Colonic mucosa (tissue), 4 donors: ENCODE measurements around the gene MYOCOS. TPM values are rescaled to one million over a fixed set of nuclear protein-coding genes. Genes with fewer than 3 reads are reported as not detected.

Experiments
- DNase-seq: peaks from one replicate; pipeline ENCODE4 v3.0.0-alpha.2; 2020
- H3K27ac ChIP-seq: fragments of 200-600 bp; one replicate; pipeline ENCODE4 v1.8.0; 2021
- H3K27me3 ChIP-seq: fragments of 200-600 bp; one replicate; pipeline ENCODE4 v1.8.0; 2021
- H3K36me3 ChIP-seq: fragments of 200-600 bp; one replicate; pipeline ENCODE4 v1.8.0; 2021
- H3K4me1 ChIP-seq: fragments of 200-600 bp; one replicate; pipeline ENCODE4 v1.8.0; 2021; ENCODE audit warnings: mild to moderate bottlenecking
- H3K4me3 ChIP-seq: fragments of 200-600 bp; one replicate; pipeline ENCODE4 v1.8.0; 2021
- H3K9ac ChIP-seq, 2 donors: one replicate each; pipeline ENCODE4 v1.7.0; 2013; ENCODE audit warnings: control low read depth in 2 of 2, low read depth in 2 of 2, low read length in 2 of 2
- H3K9me3 ChIP-seq: fragments of 200-600 bp; one replicate; pipeline ENCODE4 v1.8.0; 2021
- intact Hi-C: fragments of 100-400 bp; cut with DNase I; formaldehyde crosslinking; loops from one replicate; pipeline ENCODE4 v1.14.1; 2022
- total RNA-seq, 2 donors: library from RNA; stranded (reverse); fragmentation: NEBNext Ultra II Directional in 1 of 2; extraction: Animal tissue kit (Norgen Biotek cat#: 25700) in 1 of 2; gene quantifications; one replicate each; pipeline ENCODE4 v1.2.1, GENCODE V29; 2021
- TF ChIP-seq, protein P1 (sequence below): fragments of 200-600 bp; IDR thresholded peaks from one replicate; pipeline ENCODE4 v1.8.0; 2022; ENCODE audit warnings: antibody characterized with exemption, mild to moderate bottlenecking
- donor health status: healthy.
- donor health status: DM: no; HTN: no; CAD: no.
- donor health status: DM: no; HTN: no; CAD: no.

Gene MYOCOS
- total RNA-seq, 2 donors from 2014 or later, result not detected

DNA sequence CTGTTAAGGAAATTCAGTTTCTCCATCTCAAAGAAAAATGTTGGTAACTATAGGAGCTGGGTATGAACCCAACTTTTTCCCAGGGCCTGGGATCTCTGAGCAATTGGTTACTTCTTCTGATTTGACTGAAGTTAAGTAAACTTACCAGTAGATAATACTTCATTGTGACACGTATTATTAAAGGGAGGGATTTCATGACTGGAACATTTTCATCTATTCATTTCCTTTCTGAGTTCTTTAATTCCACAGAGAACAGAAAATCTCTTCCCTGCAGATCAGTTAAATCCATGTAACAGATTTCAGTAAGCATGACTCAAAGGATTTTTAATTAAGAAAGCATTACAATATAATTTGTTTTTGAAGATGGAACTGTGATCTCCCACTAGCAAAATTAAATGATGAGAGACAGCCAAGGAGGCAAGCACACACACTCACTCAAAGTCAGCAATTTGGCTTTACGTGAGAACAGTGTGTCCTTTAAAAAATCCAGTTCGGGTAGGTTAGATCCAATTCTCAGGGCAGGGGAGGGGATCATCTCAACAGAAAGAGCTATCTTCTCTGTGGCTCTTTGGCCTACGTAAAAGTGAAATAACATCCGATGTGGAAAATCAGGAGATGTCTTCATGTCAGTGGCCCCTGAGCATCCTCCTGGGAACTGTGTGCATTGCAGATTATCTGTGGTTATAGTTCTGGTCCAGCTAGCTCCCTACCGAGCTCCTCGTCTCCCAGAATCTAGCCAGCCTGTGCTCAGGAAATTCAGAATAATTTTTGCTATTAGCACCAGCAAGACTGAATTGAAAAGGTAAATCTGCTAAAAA, 41.2 kb downstream of the MYOCOS start:
- DNase-seq, result no peak
- no peak overlapping the region for H3K4me3 ChIP-seq
- no peak overlapping the region for H3K27ac ChIP-seq
- no peaks in the 10 kb centered on the region for H3K9me3 ChIP-seq
- TF ChIP-seq, protein P1, sequence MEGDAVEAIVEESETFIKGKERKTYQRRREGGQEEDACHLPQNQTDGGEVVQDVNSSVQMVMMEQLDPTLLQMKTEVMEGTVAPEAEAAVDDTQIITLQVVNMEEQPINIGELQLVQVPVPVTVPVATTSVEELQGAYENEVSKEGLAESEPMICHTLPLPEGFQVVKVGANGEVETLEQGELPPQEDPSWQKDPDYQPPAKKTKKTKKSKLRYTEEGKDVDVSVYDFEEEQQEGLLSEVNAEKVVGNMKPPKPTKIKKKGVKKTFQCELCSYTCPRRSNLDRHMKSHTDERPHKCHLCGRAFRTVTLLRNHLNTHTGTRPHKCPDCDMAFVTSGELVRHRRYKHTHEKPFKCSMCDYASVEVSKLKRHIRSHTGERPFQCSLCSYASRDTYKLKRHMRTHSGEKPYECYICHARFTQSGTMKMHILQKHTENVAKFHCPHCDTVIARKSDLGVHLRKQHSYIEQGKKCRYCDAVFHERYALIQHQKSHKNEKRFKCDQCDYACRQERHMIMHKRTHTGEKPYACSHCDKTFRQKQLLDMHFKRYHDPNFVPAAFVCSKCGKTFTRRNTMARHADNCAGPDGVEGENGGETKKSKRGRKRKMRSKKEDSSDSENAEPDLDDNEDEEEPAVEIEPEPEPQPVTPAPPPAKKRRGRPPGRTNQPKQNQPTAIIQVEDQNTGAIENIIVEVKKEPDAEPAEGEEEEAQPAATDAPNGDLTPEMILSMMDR, result no peak
- no peaks in the 10 kb centered on the region for H3K27me3 ChIP-seq
- no peaks in the 10 kb centered on the region for H3K4me1 ChIP-seq
- intact Hi-C loops, result no loop called here
- H3K36me3 ChIP-seq, result no peaks in the 10 kb centered on the region
- no peak overlapping the region for H3K9ac ChIP-seq

DNA sequence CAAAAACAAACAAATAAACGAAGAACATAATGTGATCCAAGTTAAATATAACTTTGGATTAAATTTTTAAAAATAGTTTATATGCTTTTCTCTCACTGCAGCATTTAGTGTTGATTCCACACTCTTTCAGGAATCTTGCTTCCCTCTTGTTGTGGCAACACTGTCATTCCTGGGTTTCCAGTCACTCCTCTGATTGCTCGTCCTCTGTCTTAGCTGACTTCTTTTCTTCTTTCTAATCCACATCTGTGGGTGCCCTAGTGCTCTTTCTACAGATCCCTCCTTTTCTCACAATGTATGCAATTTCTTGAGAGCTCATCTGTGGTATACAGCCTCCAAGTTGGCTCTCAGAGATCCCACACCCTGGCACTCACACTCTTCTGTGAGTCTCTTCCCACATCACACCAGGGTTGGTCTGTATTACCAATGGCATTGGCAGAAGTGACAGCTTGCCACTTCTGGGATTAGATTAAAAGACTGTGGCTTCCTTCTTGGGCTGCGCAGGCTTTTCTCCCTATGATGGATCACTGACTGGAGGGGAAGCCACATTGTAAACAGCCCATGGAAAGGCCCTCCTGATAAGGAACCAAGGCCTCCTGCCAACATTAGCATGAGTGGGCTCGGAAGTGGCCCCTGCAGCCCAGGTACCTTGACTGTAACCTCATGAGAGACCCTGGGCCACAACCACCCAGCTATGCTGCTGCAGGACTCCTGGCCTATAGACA, 42.0 kb downstream of the MYOCOS start:
- intact Hi-C loops, result no loop called here
- no peaks in the 10 kb centered on the region for H3K9me3 ChIP-seq
- no peak overlapping the region for H3K27ac ChIP-seq
- no peaks in the 10 kb centered on the region for H3K27me3 ChIP-seq
- no peaks in the 10 kb centered on the region for H3K4me1 ChIP-seq
- H3K4me3 ChIP-seq, result no peak overlapping the region
- H3K36me3 ChIP-seq, result no peaks in the 10 kb centered on the region
- TF ChIP-seq, protein P1, result no peak
- no peak for DNase-seq
- H3K9ac ChIP-seq, result no peak overlapping the region

DNA sequence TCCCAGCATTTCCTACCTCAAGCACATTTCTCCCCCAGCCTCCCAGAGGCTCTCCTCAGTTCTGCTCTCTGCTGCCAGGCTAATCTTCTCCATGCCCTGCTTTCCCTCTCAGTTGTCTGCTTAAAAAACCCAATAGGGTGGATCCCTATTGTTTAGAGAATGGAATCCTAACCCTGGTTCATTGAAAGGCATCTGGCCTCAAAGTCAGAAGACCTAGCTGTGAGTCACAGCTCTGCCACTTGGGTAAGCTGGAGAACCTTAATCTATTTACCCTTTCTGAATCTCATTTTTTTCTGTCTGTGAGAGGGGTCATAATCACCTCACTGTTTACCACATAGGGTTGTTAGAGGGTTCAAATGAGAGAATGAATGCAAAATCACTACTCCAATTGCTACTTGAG, 42.9 kb downstream of the MYOCOS start:
- Histone ChIP-seq H3K9me3 (no peaks in the 10 kb centered on the region), H3K4me1 (no peaks in the 10 kb centered on the region), H3K4me3 (no peak overlapping the region), H3K9ac (no peak overlapping the region), H3K27ac (no peak overlapping the region), H3K27me3 (no peaks in the 10 kb centered on the region), H3K36me3 (no peaks in the 10 kb centered on the region)
- TF ChIP-seq, protein P1, result no peak
- DNase-seq, result no peak
- intact Hi-C loops, result no loop called here

DNA sequence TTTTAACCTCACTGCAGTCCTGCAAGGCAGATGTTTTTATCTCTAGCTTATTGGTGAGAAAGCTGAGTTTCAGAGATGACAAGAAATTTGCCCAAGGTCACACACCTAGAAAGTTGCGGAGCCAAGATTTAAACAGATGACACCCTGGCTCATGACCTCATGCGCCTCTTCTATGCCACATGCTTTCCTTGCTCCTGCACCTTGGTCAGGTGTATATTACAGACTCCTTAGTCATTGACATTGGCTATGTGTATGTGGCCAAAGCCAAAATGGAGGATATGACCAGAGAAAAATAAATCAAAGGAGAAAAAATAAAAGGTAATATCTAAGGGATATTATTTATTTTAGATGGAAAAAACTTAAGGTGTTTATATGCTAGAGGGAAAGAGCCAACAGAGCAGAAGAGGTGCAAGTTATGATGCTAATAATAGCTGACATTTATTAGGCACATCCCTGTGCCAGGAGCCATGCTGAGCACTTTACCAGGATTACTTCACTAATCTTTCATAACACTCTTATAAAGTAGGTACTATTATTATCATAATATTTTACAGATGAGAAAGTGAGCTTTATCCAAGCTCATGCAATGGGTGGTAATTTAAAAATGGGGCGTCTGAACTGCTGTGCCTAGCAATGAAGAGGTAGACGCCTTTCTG, 44.2 kb downstream of the MYOCOS start:
- intact Hi-C loops, result no loop called here
- Histone ChIP-seq H3K4me3 (no peak overlapping the region), H3K9me3 (no peaks in the 10 kb centered on the region), H3K4me1 (no peaks in the 10 kb centered on the region), H3K9ac (no peak overlapping the region), H3K27ac (no peak overlapping the region), H3K36me3 (no peaks in the 10 kb centered on the region), H3K27me3 (no peaks in the 10 kb centered on the region)
- no peak for DNase-seq
- TF ChIP-seq, protein P1, result no peak

DNA sequence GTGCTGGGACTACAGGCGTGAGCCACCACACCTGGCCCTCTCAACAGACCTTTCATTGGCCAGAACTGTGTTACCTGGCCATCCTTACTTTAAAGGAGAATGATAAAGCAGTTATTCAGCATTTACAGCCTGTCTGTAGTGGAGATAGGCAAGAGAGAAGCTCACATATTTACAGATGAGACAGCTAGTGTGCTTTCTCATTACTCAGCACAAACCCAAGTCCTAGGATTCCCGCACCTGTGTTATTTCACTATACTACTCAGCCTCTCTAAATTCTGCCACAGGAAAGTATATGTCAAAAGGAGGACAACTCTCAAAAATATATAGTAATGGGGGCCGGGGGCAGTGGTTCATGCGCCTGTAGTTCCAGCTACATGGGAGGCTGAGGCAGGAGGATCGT, 46.3 kb downstream of the MYOCOS start:
- Histone ChIP-seq H3K27ac (no peak overlapping the region), H3K4me1 (no peaks in the 10 kb centered on the region), H3K36me3 (no peaks in the 10 kb centered on the region), H3K9ac (no peak overlapping the region), H3K27me3 (no peaks in the 10 kb centered on the region), H3K9me3 (no peaks in the 10 kb centered on the region), H3K4me3 (no peak overlapping the region)
- DNase-seq, result no peak
- TF ChIP-seq, protein P1, result no peak
- intact Hi-C loops, result no loop called here
